ES-I3 (cell line): ENCODE measurements around the gene NUDT4.
"Not testable (repeated sequence)": the region's sequence is repeated elsewhere in the genome, so short reads cannot be mapped to it uniquely, and the experiment has no call there.

Experiments
- H3K36me3 ChIP-seq: 2 replicates; pipeline ENCODE4 v1.6.1; 2013; ENCODE audit warnings: mild to moderate bottlenecking, low read length, control low read depth, moderate library complexity; ENCODE audit not compliant: insufficient read depth
- H3K4me1 ChIP-seq: 2 replicates; pipeline ENCODE4 v1.6.1; 2013; ENCODE audit warnings: mild to moderate bottlenecking, control low read depth, low read length; ENCODE audit not compliant: insufficient read depth
- H3K9ac ChIP-seq: 2 replicates; pipeline ENCODE4 v1.6.1; 2013; ENCODE audit warnings: low read depth, mild to moderate bottlenecking, low read length, moderate library complexity
- H3K9me3 ChIP-seq: 2 replicates; pipeline ENCODE4 v1.6.1; 2013; ENCODE audit warnings: mild to moderate bottlenecking, low read length, moderate library complexity; ENCODE audit not compliant: control insufficient read depth, insufficient read depth

Gene NUDT4

DNA sequence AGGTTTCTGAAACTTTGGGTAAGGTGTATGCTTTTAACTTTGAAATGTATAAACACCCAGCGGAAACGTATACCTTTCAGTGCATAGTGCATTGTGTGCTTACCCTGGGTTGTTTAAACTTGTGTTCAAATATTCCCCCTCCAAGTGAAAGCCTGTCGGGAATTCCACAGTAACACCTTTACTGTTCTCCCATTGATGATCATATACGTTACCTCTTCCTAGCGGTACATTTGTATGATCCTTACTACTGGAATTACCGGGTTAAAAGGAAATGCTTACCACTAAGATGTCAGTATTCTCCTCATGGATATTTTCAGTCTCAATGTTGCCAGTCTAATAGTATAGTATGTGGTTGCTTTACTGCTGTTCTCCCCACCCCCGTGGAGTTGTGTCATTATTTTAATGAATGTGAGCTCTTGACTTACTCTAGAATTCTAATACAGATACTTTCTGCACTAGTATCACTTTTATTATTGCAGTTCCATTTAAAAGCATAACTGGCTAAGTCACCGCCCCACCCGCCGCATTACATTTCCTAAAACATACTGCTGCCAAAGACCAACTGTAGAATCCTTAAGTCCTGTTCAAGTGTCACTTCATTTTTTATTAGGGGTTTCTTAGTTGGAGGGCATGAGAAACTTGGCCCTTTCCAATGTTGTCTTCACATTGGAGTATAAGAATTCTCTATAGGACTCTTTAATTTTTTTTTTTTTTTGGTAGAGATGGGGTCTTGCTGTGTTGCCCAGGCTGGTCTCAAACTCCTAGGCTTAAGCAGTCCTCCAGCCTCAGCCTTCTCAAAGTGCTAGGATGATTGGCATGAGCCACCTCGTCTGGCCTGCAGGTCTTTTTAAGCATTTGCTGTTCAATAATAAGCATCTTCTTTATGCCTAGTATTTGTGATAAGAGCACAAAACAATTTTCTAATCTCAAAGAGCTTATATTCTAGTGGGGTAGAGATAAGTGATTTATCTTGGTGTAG, 24.9 kb downstream of the NUDT4 start:
- Histone ChIP-seq H3K36me3 (no peaks in the 10 kb centered on the region), H3K9me3 (no peaks in the 10 kb centered on the region), H3K9ac (no peak overlapping the region), H3K4me1 (no peaks in the 10 kb centered on the region)

DNA sequence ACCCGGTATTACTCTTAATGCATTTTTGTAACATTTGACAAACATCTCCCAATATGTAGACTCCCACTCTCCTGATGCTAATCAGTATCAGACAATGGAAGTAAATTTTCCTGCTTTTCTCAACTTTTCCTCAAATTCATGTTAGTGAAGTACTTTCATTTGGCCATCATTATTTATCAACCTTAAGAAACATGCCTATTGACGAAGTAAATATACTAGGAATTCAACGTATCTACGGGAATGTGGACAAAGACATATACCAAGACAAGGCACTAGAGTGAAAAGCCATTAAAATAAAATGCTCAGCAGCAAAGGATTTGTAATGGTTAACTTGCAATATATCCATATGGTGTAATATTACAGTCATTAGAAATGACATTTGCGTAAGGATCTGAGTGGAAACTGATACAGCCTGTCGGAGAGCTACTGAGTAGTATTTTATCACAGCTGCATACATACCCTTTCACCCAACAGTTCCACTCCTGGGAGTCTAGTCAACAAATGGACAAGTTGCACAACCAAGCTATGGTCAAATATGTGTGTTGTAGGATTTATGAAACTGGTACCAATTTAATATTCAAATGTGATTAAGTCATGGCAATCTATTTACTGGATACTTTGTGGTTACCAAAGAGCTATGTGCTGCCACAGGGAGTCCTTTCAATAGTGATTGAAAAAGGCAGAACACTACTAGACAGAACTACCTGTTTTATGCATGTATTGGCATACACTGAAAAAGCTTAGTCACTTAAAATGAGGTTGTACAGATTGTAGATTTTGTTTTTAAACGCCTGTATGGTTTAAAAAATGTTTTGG, 26.5 kb downstream of the NUDT4 start:
- Histone ChIP-seq H3K4me1 (no peaks in the 10 kb centered on the region), H3K36me3 (0 out of 2 replicates have a peak, but pooled peaks cover 3% of the 10 kb centered on the region), H3K9ac (no peak overlapping the region), H3K9me3 (no peaks in the 10 kb centered on the region)

DNA sequence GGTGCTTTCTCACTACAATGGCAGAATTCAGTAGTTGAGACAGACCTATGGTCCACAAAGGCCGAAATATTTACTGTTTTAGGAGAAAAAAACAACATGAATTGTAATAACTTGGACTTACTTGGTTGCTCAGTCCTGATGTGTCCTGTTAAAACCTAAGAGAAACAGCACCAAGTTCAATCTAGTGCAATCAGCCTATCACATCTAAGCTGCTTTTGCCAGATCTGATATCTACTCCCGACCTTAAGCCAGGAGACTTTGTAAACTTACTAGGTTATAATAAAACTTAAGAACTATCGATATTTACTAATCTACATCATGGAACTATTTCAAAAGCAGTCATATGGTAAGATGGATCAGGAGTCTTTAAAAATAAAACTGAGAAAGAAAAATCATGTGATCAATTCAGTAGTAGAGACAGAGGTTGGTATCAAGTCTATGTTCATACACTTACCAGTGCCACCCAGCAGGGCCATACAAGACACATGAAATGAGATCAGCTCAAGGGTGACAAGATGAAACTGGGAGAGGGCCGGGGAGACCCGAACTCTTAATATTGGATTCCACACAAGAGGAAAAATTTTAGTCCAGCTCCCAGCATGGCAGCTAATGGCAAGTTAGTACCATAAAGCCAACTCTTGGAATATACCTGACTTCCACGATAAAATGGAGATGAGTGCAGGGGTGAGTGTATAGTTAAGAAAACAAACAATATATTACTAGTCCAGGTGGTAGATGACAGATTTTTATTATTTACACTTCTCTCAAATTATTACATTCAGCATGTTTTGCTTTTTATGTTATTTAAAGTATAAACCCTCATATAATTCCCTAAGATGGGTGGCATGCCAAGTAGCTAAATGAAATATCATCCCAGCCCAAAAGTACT, 27.5 kb downstream of the NUDT4 start:
- Histone ChIP-seq H3K9ac (no peak overlapping the region), H3K4me1 (no peaks in the 10 kb centered on the region), H3K9me3 (no peaks in the 10 kb centered on the region), H3K36me3 (peaks cover 5% of the 10 kb centered on the region; the same call in 1 of the 2 replicates)

DNA sequence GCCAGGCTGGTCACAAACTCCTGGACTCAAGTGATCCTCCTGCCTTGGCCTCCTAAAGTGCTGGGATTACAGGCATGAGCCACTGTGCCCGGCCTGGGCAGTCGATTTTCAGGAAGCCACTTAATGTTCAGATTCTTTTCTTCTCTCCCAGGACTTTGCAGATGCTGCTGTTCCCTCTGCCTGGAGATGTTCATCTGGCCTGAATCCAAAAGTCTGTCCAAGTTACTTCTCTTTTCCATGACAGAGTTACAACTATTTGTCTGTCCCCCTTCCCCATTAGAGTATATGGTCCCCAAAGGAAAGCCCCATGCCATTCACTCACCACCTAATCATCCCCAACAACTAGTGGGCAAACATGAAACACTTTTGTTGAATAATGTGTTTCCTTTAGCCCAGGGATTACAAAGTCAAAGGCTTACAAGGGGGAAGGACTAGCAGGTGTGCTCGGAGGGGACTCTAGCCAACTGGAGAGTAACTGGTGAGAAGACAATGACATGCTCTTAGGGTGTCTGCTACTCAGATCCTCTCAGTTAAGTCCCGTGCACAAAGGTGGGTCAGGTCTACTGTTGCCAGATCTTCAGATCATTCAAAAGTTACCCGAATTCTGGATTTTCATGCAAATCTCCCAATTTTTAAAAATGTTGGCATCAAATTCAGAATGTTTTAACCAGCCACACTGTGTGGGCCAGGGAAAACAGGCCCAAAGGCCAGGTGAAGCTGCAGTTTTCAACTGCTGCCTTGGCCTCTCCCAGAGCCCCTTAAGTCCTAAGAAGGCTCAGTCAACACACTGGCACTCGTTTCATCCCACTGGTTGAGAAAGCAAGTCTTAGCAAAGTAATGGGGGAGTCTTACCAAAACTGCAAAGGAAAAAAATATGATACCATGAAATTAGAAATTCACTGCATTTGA, 29.6 kb downstream of the NUDT4 start:
- peaks cover 11% of the 10 kb centered on the region for H3K36me3 ChIP-seq
- no peaks in the 10 kb centered on the region for H3K4me1 ChIP-seq
- no peak overlapping the region for H3K9ac ChIP-seq
- no peaks in the 10 kb centered on the region for H3K9me3 ChIP-seq

DNA sequence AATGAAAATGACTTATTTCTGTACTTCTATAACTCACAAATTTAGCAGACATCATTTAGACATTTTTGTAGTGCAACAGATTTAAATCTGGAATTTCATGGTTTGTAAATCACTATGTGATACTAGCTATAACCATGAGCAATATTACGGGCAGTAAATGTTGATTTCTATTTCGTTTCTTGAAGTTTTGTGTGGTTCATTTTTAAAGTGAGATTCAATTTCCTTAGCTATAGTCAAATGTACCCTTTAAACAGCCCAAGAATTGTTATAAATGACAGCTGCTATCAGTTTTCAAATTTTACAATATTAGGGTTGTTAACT, 30.2 kb downstream of the NUDT4 start:
- H3K36me3 ChIP-seq: peaks cover 11% of the 10 kb centered on the region
- H3K4me1 ChIP-seq: peaks cover 1% of the 10 kb centered on the region; the same call in 1 of the 2 replicates
- no peak overlapping the region for H3K9ac ChIP-seq
- H3K9me3 ChIP-seq: no peaks in the 10 kb centered on the region

DNA sequence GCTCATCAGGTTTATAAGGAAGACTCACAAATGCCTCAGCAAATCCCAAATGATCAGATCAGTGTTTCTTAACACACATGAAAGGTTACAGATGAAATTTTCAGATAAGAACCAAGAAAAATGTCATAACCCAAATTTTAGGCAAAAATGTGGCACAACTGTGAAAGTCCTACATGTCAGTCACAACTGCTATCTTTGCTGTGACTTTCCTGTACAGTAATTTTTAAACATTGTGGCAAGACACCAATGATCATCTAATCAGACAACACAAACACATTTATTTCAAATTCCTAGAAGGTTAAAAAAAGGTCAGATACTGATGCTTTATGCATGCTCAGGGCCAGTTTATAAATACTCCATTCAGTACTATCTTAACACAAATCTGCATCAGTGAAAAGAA, 31.1 kb downstream of the NUDT4 start:
- H3K4me1 ChIP-seq: peaks cover 8% of the 10 kb centered on the region; the same call in 1 of the 2 replicates
- no peak overlapping the region for H3K9ac ChIP-seq
- H3K9me3 ChIP-seq: no peaks in the 10 kb centered on the region
- peaks cover 11% of the 10 kb centered on the region for H3K36me3 ChIP-seq

DNA sequence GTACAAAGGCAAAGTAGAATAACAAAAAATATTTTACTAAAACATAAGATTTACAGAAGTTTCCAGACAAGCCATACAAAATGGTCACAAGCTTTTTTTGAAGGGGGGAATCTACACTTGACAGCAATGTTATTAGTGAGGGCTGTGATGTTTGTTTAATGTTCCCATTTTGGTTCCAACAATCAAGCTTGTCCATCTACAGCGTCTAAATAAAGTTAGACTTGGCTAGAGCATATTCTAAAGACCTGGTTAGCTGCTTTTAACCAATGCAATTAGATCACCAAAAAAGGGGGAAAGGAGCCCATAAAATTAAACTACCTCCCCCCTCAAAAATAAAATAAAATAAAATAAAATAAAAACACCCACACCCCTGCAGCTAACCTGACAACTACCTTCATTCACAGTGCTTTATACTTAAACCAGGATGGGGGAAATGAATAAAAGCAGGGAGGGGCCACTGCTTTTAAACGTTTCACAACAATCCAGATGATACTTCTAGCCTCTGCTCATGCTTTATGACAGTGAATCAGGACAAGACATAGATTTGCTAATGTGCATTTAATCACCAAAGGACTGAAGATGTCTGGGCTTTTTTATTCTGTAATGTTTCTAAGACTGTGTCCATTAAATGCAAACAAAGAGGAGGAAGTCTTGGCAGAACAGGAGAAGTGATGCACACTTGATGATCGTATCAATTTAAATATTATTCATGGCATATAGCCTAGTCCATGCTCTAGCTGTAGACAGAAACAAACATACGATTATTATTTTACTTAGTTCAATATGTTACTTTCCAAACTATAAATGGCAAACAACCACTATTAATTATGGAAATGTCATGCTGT, 31.8 kb downstream of the NUDT4 start:
- not testable (repeated sequence) for H3K4me1 ChIP-seq, H3K9me3 ChIP-seq, H3K9ac ChIP-seq
- H3K36me3 ChIP-seq: peaks cover 11% of the 10 kb centered on the region

DNA sequence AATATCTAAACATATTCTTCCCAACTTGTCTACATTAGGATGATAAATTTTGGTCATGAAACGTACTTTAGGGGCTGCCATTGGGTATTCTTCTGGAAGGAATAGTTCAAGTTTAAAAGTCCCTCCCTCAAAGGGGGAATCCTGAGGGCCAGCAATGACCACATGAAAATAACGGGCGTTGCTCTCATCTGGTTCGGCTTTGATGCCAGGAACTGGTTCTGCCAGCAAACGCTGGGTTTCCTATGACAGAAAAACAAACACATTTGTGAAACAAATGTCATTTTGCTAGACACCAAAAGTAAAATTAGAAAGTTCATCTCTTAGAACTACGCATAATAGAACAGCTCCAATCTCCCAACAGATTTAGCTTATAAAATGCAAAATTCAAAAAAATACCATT, 33.3 kb downstream of the NUDT4 start:
- H3K4me1 ChIP-seq, H3K9me3 ChIP-seq: not testable (repeated sequence)
- peaks cover 11% of the 10 kb centered on the region for H3K36me3 ChIP-seq

DNA sequence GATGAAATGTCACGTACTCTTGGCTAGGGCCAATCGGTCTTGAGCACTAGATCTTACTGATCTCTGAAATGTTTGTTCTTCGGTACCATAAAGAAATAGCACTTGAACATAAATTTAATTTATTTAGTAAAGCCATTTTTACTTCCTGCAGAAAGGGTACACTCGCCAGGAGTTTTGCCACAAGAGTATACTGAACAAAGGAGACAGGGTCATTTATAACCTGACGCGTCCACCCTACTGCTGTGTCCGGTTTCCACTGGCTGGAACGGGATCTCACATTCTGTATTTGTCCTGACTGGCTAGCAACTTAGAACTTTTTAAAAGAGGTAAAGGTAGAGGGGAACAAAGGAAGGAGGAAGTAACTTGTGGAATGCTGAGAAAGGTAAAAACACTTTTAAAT, 34.7 kb downstream of the NUDT4 start:
- not testable (repeated sequence) for H3K9ac ChIP-seq, H3K4me1 ChIP-seq, H3K9me3 ChIP-seq
- peaks cover 11% of the 10 kb centered on the region for H3K36me3 ChIP-seq

More for the DNA sequence above, 33.3 kb downstream of the NUDT4 start:
- H3K9ac ChIP-seq: not testable (repeated sequence)

DNA sequence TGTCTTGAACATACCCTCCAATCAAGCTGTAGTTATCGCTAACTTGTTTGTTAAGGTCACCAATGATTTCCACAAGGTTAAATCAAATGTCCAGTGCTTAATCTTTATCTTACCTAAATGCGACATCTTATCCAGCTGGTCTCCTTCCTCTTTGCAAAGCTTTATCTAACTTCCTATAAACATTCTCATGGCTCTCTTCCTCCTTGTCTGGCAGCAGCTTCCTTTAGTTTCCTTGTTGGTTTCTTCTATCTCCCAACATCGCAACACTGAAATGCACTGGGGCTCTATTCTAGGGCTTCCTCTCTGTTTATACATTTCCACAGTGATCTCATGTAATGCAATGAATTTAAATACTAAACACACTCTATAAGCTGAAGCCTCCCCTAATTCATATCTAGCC, 35.3 kb downstream of the NUDT4 start:
- peaks cover 8% of the 10 kb centered on the region; the same call in 1 of the 2 replicates for H3K4me1 ChIP-seq
- peaks cover 11% of the 10 kb centered on the region for H3K36me3 ChIP-seq
- no peaks in the 10 kb centered on the region for H3K9me3 ChIP-seq
- H3K9ac ChIP-seq: no peak overlapping the region

DNA sequence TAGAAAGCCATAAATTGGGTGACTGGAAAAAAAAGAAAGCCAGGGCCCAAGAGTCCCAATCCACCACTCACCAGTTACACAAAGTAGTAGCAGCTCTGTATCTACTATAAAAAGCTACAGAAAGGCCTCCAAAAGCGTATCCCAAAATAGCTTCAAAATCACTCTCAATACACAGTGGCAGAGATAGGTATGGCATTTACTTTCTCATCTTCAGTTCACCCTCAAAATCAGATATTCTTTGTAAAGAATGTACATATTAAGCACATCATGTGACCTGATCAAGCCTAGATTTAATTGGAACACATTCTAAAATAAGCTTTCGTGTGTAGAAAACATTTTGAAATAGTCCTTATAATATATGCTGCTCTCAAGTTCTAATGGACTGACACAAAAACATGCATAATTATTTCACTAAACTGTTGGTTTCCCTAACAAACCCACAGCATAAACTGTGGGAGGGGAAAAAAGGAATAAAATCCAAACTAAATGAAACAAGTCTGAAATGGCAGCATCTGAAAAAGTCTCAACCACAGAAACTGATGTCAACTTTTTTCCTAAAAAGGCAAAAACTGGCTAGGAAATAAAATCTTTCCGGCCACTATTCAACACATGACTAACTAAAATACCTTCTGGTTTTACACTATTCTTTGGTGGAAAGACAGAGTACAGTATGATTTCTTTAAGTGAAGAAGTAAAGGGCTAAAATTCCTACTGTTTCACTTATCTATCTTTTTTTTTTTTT, 38.2 kb downstream of the NUDT4 start:
- H3K4me1 ChIP-seq: peaks cover 8% of the 10 kb centered on the region; the same call in 1 of the 2 replicates
- H3K36me3 ChIP-seq: no peaks in the 10 kb centered on the region
- no peak overlapping the region for H3K9ac ChIP-seq
- no peaks in the 10 kb centered on the region for H3K9me3 ChIP-seq

DNA sequence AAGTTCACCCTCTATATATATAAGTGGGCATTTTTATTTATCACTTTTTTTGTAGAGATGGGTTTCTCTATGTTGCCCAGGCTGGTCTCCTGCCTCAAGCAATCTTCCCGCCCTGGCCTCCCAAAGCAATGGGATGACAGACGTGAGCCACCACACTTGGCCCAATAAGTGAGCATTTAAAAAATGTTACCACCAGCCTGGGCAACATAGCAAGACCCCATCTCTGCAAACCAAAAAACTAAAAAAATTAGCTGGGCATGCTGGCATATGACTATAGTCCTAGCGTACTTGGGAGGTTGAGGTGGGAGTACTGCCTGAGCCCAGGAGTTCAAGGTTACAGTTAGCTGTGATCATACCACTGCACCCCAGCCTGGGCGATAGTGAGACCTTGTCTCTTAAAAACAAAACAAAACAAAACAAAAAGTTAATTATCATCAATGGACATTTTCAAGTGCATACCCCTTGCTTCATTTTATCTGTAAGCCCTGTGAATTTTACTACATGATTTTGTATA, 40.3 kb downstream of the NUDT4 start:
- peaks cover 18% of the 10 kb centered on the region for H3K4me1 ChIP-seq
- no peaks in the 10 kb centered on the region for H3K9me3 ChIP-seq
- H3K9ac ChIP-seq: no peak overlapping the region

More for the DNA sequence above, 40.3 kb downstream of the NUDT4 start:
- no peaks in the 10 kb centered on the region for H3K36me3 ChIP-seq
